ENCODE data around the gene MELK. TPM values are rescaled to one million over a fixed set of nuclear protein-coding genes. Genes with fewer than 3 reads are reported as not detected.

The MELK gene
- total and polyA plus RNA-seq, 2 of the 4 experiments (the other 2 are of a cell fraction): 20.8 to 27.4 TPM

GRCh38 chr9:36576866-36577265 is 4.2 kb downstream of the MELK start:
- in situ Hi-C loops (cut with MboI; ENCODE audit: low sequenced_read_pairs): no loop called here
- no peak overlapping the region for H2BK5ac ChIP-seq (ENCODE audit: low read depth, low read length, poor library complexity, severe bottlenecking)
- intact Hi-C loops (cut with micrococcal nuclease): no loop called here
- 0 out of 2 replicates have a peak overlapping the region, but pooled peaks have one; percentile 76 for H3K23ac ChIP-seq (ENCODE audit: low read depth, low read length)
- dilution Hi-C loops (cut with HindIII; ENCODE audit: low sequenced_read_pairs, unreplicated experiment): no loop called here
- 100% methylated on average over 3 of the region's 3 CpGs; no CpG with 5 or more reads in 1 of the 2 experiments for WGBS, 2 experiments (ENCODE audit: extremely low coverage in 2 of 2, insufficient read length in 1 of 2)
- TF ChIP-seq MXI1 (IDR thresholded peaks at IDR 0.05; ENCODE audit: borderline replicate concordance, low read depth, low read length): no peak
- TF ChIP-seq POLR2A (IDR thresholded peaks at IDR 0.05; ENCODE audit: low read depth, low read length): no peak
- no peak for TF ChIP-seq MAFK (IDR thresholded peaks at IDR 0.05; ENCODE audit: low read depth, low read length)
- TF ChIP-seq NFE2L2 (IDR thresholded peaks at IDR 0.05; ENCODE audit: low read depth, low read length): no peak
- TF ChIP-seq RCOR1 (IDR thresholded peaks at IDR 0.05; ENCODE audit: insufficient replicate concordance, low read length): no peak
- no peak for TF ChIP-seq SMC3 (IDR thresholded peaks at IDR 0.05; ENCODE audit: low read depth, low read length)
- peaks cover 6 to 24% of the 10 kb centered on the region in 2 experiments; a peak in 3 of 4 replicates for H3K79me1 ChIP-seq (ENCODE audit: low read depth in 1 of 2, low read length in 2 of 2)
- no peak overlapping the region for H2AK5ac ChIP-seq (ENCODE audit: low read depth, low read length)
- H2AFZ ChIP-seq (replicated peaks; ENCODE audit: low read length, poor library complexity): no peak overlapping the region
- peak overlapping the region in 1 of 2 experiments; percentile 62; a peak in 2 of 4 replicates for H4K8ac ChIP-seq (ENCODE audit: low read depth in 2 of 2, low read length in 2 of 2)
- no peak for ATAC-seq (ENCODE audit: low read depth)
- no peak overlapping the region for H3K4me3 ChIP-seq (ENCODE audit: insufficient read depth, low read depth, low read length)
- H2BK120ac ChIP-seq (ENCODE audit: low read depth, low read length): no peak overlapping the region
- no peaks in the 10 kb centered on the region for H3K9me3 ChIP-seq (ENCODE audit: control insufficient read depth, insufficient read depth, low read length)
- BruUV-seq (replicated peaks): no TSS peak
- H2BK15ac ChIP-seq (ENCODE audit: low read depth, low read length): no peak overlapping the region
- no peaks in the 10 kb centered on the region for H3K27me3 ChIP-seq (ENCODE audit: control insufficient read depth, insufficient read depth, low read length)
- no peak overlapping the region for H3K18ac ChIP-seq (ENCODE audit: low read depth, low read length)
- H3K4me2 ChIP-seq (ENCODE audit: low read depth, low read length): no peak overlapping the region
- no peaks in the 10 kb centered on the region for H4K20me1 ChIP-seq (ENCODE audit: insufficient read depth, low read length)
- H3K36me3 ChIP-seq (ENCODE audit: control insufficient read depth, insufficient read depth, low read length): no peaks in the 10 kb centered on the region
- no peak overlapping the region for H3K14ac ChIP-seq (replicated peaks; ENCODE audit: low read depth, low read length)
- ChIA-PET CTCF (no interaction called here), POLR2A (ENCODE audit: unreplicated experiment) (no interaction called here)
- peak overlapping the region; percentile 59; the same call in 1 of the 2 replicates for H3K4ac ChIP-seq (ENCODE audit: low read depth, low read length)
- peak overlapping the region; percentile 77; the same call in 1 of the 2 replicates for H2BK20ac ChIP-seq (ENCODE audit: low read depth, low read length)
- H2AK9ac ChIP-seq (replicated peaks; ENCODE audit: low read depth, low read length, poor library complexity): no peak overlapping the region
- no peak overlapping the region; the same call in 1 of the 2 replicates for H4K91ac ChIP-seq (ENCODE audit: insufficient read depth, low read depth, low read length)
- H3K56ac ChIP-seq (ENCODE audit: extremely low read depth, insufficient read depth, low read length): no peak overlapping the region
- DNase-seq: peak; percentile 49
- no peak overlapping the region for H3K27ac ChIP-seq (ENCODE audit: insufficient read depth, low read length)
- H3K9ac ChIP-seq (ENCODE audit: low read depth, low read length): no peak overlapping the region
- H3K9me1 ChIP-seq (ENCODE audit: insufficient read depth, low read length): peaks cover 6% of the 10 kb centered on the region; the same call in 1 of the 2 replicates
- H4K5ac ChIP-seq (ENCODE audit: low read depth, low read length): peak overlapping the region; percentile 19; the same call in 1 of the 2 replicates
- 0 out of 2 replicates have a peak, but pooled peaks cover 1% of the 10 kb centered on the region for H3K4me1 ChIP-seq (ENCODE audit: control insufficient read depth, insufficient read depth, low read length)
